Ovary (tissue), 3 donors: Measurements from ENCODE around the gene PHLPP2.

Experiments used
- CTCF ChIP-seq, 3 donors: fragments of 450-650 bp in 2 of 3; fragments of 200-600 bp in 1 of 3; IDR thresholded peaks; one replicate each; pipeline versions ENCODE4 v1.5.1 to v1.8.0; 2016 to 2022; ENCODE audit warnings: antibody characterized with exemption in 3 of 3, mild to moderate bottlenecking in 1 of 3
- EP300 ChIP-seq: sonication (generic); formaldehyde crosslinking; IDR thresholded peaks from one replicate; pipeline ENCODE4 v1.6.1; 2017; ENCODE audit warnings: antibody characterized with exemption
- POLR2A ChIP-seq: fragments of 450-650 bp; IDR thresholded peaks from one replicate; pipeline ENCODE4 v1.6.1; 2017; ENCODE audit warnings: antibody characterized with exemption, mild to moderate bottlenecking, moderate library complexity
- donor health status: DM: no; HTN: no; CAD: no.

- TF ChIP-seq CTCF (IDR thresholded peaks at IDR 0.05), result no peak
- TF ChIP-seq POLR2A, result no peak
- TF ChIP-seq EP300, result no peak
Measured at GRCh38 chr16:71727551-71728324, 3.2 kb upstream of the PHLPP2 start.
